HUDEP-2 (cell line): ENCODE data around the gene PDE4D.
"Not testable (repeated sequence)": the region's sequence is repeated elsewhere in the genome, so short reads cannot be mapped to it uniquely, and the experiment has no call there.

ENCODE experiments used
- DNase-seq, 76 experiments: peaks; one replicate each; lab custom pipeline; 2025; ENCODE audit not compliant: unreplicated experiment in 76 of 76; lab: John Stamatoyannopoulos, UW

Gene PDE4D

DNA sequence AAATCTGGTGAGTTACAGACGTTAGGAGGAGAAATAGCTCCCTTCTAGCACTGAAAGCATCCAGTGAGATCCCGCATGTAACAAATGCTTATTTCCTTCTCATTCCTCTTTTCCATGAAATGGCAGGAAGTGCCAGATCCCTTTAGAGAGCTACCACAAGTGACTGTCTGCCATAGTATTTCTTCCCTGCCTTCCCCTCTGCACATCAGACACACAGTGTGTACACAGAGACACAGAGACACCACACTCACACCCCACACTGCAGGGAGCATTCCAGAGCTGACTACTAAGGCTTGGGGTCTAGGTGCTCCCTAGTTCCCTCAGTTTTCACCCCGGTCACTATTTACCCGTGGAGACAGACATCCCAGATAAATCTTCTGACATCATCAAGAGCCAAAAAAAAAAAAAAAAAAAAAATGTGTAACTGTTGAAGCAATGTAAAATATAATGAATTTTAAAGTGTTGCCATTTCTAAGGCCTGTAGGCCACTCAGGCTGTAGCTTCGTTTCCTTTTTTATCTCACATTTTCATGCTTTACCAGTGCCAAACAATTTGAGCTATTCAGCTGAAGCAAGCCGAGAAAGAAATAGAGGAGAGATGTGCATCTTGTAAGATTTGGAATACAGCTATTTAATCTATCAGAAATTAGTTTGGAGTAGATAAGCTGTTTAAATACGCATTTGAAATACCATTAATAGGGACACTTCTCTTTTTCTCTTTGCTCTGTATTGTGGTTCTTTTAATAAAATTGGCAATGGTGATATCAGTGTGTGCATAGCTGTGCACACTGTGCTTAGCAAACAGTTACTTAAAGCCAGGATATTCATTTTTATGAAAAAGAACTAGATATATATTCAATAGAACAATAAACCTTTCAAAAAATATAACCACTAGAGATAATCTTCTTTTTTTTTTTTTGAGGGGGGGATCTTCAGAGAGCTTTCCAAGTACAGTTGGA, 405.5 kb downstream of the PDE4D start:
- DNase-seq = no peak

DNA sequence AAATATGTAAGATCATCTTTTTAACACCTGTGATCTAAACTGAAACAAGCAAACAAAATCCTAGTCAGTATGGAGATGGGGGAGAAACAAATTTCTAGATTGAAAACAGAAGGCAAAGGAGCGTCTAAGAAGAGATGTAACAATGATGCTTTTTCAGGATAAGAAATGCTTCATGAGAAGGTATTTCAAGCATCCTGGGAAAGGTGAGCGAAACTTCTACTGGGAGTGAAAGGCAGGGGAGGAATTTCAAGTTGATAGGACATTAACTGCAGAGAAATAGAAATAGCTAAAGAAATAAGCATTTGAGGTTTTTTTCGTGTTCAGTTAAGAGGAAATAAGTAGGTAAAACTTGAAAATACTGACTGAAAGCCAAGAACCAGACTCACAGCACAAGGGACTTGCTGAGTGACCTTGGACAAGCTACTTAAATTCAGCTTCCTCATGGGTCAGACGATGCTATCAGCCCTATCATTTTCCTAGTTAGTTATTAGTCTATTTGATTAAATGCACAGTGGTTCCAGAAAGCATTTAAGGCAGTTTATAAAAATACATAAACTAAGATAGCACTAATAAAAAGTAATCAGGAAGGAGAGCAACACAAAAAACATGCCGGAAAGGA, 406.3 kb downstream of the PDE4D start:
- no peak for DNase-seq

DNA sequence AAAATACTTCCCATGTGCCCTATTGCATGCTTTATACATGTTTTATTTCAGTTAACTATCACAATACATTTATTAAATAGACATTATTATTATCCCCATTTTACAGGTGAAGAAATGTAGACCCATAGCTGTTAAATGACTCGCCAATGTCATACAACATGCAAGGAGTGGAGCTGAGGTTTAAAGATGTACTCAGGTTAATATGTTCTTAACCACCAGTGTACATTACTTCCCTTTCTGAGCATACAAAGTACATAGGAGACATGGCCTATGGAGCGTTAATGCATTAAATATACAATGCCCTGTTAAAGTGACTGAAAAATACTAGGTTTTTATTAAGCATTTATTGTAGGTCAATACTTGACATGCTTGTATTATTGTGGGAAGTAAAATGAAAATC, 407.0 kb downstream of the PDE4D start:
- no peak for DNase-seq

DNA sequence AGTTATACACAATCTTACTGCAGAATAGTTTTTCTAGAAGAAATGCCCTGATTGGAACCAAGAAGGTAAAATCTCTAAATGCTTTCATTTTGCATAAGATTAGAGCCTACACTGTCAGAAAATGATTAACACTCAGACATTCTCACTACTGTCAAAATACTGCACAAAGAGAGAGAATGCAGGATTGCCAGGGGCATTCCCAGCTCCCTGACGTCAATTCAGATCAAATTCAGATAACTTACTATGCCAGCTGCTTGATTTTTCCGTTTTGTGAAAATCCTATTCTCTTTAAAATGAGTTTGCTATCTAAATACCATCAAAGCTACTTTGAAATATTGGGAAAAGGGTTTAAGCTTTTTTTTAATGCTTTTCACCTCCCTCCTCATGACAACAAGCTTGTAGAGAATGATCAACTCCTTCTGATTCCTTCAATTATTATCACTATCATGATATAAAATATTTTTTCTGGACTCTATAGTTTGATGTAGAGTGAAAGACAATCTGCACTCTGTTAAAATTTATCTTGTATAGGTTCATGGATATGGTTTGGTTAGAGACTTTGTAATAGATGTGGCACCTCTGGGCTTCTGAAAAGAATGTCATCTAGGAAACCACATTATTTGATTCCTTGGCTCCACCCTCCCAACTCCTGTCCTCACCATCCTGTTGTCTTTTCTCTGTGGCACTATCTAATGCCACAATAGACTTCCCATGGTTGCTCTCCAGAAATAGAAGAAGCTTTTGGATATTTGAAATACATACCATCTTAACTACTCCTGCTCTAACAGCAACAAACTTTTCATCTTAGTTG, 407.7 kb downstream of the PDE4D start:
- no peak for DNase-seq

DNA sequence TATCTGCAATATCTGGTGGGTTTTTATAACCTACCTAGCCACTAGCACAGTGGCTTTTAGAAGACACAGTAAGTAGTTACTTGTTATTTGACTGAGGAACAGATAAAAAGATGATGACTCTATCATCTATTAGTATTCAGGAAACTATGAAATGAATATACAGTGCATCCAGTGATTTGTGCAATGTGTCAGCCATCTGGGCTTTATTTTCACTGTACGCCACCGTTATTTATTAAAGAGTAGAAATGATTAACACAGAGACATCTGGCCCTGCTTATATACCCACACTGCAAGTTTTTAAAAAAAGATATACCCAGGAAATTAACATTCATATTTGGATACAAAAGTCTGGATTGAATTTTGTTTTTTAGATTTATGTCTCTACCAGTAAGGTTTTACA, 408.4 kb downstream of the PDE4D start:
- DNase-seq = no peak

DNA sequence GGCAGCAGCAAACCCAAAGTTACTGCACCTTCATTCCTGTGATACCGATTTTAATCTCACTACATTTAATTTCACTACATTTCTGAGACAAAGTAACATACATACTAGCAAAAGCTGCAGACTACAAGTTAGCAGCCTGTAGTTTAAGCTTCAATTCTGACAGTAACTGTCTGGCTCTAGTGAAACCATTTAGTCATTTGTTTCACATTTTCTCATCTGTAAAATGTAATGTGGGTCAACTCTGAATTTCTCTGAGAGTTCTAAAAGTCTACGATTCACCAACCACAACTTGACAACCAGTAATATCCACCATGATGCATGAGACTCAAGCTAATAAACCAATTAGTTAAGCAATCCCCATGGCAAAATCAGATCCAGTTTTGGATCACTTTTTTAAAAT, 408.9 kb downstream of the PDE4D start:
- no peak for DNase-seq

DNA sequence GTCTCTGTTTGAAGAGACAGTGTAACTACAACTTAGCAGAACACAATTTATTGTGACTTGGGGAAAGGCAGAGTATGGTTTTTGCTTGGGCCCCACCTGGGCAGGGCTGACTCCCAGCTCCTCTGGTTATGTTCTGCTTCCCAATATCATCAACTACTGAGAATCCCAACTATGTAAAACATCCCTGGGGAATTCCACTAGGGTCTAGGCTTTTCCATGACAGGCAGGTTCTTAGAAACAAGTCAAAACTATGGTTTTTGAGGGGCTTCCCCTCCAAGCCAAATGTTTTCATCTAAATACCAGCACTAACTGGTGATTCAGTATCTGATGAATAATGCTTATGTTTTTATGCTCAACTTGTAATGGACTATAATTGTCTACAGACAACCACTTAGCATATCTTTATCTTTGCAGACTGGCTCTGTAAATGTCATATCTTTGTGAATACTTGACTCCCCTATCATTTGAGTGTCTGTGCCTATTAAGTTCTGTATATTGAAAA, 409.5 kb downstream of the PDE4D start:
- no peak for DNase-seq

DNA sequence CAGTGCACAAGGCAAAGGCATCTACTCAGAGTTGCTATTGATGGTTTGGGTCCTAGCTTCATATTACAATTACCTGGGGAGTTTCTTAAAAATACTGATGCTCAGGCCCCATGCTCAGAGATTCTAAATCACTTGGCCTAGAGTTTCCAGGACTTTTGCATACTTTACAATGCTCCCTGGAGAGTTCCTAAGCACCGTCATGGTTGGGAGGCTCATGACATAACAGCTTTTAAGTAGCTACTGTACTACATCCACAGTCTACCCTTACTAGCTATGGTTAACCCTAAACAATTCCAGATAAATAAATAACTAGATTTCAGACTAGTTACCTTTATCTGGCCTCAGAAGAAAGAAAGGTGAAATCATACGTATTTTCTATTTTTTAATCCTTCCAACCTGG, 414.4 kb downstream of the PDE4D start:
- DNase-seq = no peak

DNA sequence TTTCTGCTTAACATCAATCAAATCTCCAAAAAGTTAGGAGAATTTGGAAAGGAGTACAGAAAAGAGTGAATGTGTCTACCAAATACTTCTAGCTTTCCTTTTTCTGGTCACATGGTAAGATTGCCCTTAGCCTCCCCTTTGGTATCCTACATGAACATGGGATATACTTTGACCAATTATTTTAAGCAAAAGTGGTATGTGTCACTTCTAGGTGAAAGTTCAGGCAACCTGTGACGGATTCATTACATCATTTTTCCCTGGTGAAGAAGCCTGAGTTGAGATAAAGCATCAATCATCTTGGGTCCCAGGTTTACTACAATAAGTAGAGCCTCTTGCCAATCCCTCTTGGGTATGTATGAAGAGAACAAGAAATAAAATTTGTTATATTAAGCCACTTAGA, 419.2 kb downstream of the PDE4D start:
- no peak for DNase-seq

DNA sequence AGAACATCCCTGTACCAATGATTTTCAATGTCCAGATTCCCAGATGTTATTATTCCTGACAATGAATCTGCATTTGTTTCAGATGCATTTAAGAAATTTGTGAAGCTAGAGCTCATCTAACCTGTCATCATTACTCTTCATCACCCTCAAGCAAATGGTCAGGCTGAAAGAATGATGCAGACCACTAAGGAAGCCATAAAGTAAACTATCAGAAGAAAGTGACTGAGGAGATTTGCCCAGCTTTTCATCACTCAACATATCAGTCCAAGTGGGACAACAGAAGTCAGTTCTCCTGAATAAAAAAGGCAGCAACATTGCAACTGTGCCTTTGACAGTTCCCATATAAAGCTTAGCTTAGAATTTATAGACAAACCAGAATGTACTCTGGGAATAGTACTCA, 419.9 kb downstream of the PDE4D start:
- no peak for DNase-seq

DNA sequence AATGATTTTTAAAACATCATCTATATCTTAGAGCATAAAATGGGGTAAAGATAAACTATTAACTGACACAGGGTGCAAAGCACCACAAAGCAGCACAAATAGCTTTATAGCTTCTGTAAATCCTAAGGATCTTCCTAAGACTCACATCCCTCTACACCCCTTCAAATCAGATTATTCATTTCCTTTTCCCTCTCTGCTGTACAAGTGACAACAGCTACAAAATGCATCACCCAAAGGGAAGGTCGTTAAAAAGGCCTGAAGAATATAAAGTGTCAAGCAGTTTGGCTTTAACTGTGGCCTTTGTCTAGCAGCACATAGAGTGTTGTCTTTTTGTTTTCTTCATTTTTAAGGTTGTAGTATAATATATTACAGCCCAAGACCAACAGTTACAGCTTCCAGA, 422.1 kb downstream of the PDE4D start:
- DNase-seq = no peak

DNA sequence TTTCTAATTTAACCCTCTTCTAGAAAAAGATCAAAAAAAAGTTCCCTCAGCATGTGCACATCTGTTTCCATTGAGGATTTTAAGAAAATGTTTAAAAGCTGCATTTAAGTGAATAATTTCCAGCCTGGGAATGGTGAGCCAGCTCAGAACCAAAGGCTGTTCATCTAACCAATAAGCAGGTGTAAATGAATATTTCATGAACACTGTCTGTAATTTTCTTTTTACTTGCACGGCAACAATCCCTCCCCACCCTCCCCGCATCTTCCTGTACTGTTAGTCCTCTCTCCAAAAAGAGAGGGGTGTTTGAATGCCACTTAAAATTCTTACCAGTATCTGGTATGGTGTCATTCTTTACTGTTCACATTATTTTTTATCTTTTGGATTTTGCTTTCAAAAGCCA, 425.6 kb downstream of the PDE4D start:
- no peak for DNase-seq

DNA sequence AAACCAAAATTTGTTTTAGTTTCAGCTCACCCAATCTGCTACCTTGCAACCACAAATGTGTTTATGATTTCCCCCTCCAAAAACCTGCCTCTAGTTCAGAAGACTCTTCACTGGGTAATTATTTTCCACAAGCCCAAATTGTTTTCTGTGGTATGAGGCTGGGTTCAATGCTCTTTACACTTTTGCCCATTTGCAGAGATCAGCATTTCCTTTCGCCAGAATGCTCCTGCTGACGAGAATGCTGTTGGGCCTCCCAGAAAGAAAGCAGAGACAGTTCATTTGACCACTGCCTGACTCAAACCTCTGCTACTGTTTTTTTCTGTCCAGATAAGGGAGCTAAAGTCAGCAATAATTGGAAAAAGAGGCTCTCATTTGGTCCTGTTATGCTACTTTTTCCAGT, 427.3 kb downstream of the PDE4D start:
- no peak for DNase-seq

DNA sequence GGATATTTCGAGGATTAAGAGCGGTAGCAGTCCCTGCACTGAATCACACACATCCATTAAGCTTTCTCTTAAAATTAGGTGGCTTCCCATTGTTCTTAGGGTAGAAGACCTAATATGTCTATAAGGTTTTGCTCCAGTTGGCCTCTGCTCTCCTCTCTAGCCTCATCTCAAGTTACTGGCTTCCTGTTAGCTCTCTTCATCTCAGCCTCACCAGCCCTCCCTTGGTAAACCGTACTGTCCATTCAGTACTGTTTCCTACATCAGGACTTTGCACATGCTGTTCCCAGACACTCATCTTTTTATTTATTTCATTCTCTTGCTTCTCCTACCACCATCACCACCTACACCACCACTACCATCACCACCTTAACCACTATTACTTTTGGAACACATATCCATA, 428.6 kb downstream of the PDE4D start:
- no peak for DNase-seq

DNA sequence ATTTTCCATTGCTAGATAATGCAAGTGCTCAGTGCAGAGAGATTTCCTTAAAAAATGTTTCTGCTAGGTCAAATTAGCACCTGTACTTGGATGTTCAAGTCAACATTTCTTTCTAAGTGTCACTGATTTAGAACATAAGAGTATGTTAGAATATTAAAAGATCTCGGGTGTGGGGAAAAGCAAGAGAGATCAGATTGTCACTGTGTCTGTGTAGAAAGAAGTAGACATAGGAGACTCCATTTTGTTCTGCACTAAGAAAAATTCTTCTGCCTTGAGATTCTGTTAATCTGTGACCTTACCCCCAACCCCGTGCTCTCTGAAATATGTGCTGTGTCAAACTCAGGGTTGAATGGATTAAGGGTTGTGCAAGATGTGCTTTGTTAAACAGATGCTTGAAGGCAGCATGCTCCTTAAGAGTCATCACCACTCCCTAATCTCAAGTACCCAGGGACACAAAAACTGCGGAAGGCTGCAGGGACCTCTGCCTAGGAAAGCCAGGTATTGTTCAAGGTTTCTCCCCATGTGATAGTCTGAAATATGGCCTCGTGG, 429.8 kb downstream of the PDE4D start:
- DNase-seq = not testable (repeated sequence)

DNA sequence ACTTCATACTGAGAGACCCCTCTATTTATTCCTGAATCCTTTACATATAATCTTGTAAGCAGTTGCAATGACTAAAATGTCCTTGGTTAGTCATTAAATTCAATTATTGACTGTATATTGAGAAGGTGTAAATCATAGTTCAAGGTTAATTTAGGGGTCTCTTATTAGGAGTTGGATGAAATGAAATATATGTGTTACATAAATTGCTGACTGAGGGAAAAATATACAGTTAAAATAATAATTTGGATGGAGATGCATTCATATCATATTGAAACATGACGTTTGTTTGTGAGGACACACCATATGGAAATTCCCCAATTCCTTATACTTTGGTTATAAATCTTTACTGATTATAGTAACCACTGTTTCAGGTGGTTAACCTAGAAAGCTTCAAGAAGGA, 430.6 kb downstream of the PDE4D start:
- DNase-seq = no peak

DNA sequence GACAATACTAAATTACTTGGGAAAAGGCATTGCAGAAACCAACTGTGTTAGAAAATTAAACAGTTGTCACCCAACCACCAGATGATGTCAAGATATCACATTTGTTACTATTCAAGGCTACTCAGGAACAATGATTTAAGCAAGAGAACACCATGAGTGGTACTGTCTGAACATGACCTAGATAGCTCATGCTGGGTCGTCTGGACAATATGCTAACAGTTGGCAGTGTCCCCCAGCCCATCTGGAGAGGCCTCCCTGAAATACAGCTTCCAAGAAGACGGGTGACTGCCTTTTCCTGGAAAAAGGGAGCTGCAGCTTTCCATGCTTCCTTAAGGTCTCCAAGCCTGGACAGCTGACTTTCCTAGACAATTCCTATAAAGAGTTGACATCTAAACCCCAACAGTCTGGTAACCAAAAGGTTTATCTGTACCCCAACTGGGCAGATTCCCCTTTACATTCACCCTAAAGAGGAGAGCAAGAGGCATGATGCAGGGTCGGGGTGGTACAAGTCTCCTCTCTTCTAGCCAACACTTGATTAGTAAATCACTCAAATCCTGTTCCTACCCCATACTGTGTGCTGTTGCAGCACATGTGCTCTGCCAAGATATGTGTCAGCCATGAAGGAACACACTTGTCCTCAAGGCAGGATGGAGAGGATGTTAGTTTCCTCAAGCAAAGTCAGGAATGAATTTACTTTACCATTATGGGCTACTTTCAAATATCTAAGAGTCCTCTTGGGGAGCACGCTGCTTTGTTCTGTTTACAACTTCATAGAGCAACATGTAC, 433.0 kb downstream of the PDE4D start:
- DNase-seq = no peak

DNA sequence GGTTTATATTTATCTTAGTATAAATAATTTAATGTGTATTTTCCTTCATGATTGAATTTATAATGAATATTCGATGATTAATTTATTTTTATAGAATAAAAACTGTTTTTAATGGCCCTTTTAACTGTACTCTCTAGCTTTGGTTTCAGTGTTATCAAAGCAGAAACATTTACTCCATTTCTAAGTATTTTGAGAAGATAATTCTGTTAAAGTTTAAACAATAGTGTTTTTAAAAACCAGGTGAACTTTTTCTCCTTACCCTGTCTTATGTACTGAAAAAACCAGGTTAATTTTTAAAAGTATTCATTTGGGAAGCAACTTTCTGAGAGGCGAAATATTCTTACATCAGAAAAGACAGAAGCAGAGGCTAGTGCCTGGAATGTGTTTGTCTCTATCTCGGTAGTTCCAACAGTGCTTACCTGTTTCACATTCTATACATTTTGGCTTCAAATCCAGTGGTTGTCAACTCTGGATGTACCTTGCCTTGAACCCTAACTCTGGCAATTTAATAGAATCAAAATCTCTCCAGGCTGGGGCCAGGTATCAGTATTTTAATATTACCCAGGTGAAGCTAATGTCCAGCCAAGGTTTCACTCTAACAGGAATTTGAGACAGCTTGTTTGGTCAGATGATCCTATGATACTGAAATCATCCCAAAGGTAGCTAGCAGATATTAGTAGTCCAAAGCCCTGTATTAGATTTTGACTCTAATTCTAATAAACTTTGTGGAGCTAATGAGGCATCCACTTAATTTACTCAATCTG, 434.4 kb downstream of the PDE4D start:
- DNase-seq = no peak

DNA sequence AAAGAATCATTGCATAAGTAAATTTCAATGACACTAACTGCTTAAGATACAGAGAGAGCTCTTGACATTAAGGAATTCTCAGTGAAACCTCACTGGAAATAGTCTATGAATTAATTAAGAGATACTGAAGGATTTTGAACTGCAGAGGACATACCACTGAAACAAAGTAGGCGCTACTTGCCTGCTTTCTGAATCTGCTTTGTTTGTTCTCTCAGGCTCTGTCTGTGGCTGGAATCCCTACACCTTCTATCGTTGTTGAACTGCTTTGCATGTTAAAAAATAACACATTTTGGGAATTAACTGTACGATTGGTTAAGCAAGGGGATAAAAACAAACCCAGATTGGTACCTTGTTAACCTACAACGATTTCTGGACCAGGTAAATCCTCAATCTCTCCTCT, 435.2 kb downstream of the PDE4D start:
- no peak for DNase-seq
